K562 (cell line): ENCODE data around the gene ZNF597. TPM values are rescaled to one million over a fixed set of nuclear protein-coding genes. Genes with fewer than 3 reads are reported as not detected.
A peak's percentile ranks its signal among the peaks of the same experiment; 100 is the strongest.

Experiments
- AFF4 ChIP-seq: sonication (generic); formaldehyde crosslinking; IDR thresholded peaks from 2 replicates; pipeline ENCODE4 v1.8.0; 2023; ENCODE audit warnings: mild to moderate bottlenecking, missing genetic modification reagents
- CCAR2 ChIP-seq: fragments of 200-400 bp; formaldehyde crosslinking; IDR thresholded peaks from 2 replicates; pipeline ENCODE4 v1.6.1; 2017; ENCODE audit warnings: mild to moderate bottlenecking, low read depth, low read length
- CHD2 ChIP-seq: IDR thresholded peaks from 2 replicates; pipeline ENCODE4 v1.6.1; 2011; ENCODE audit warnings: low read depth, low read length
- CREM ChIP-seq: IDR thresholded peaks from 2 replicates; pipeline ENCODE4 v1.6.1; 2014; ENCODE audit warnings: antibody characterized with exemption, low read depth
- DPF2 ChIP-seq: fragments of 450-650 bp; IDR thresholded peaks from 2 replicates; pipeline ENCODE4 v1.6.1; 2016
- E2F3 ChIP-seq: fragments of 250-450 bp; sonication (Bioruptor Pico); IDR thresholded peaks from 2 replicates; pipeline ENCODE4 v1.4.0; 2020; ENCODE audit warnings: mild to moderate bottlenecking
- FOXM1 ChIP-seq, 2 experiments: fragments of 450-650 bp in 1 of 2; sonication (generic) in 1 of 2; formaldehyde crosslinking in 1 of 2; IDR thresholded peaks; 2 replicates each; pipeline versions ENCODE4 v1.6.1 to v1.9.0; 2017 to 2022; ENCODE audit warnings: low read depth in 2 of 2, mild to moderate bottlenecking in 2 of 2, missing genetic modification reagents in 1 of 2, moderate library complexity in 1 of 2
- JUNB ChIP-seq: fragments of 450-650 bp; formaldehyde crosslinking; conservative IDR thresholded peaks from 2 replicates; pipeline ENCODE4 v1.4.0; 2020; ENCODE audit warnings: mild to moderate bottlenecking
- MAFG ChIP-seq: fragments of 450-650 bp; conservative IDR thresholded peaks from 2 replicates; pipeline ENCODE4 v1.6.1; 2016; ENCODE audit warnings: missing genetic modification characterization, missing compliant biosample characterization
- MBD2 ChIP-seq: sonication (generic); IDR thresholded peaks from 2 replicates; pipeline ENCODE4 v1.6.1; 2016; ENCODE audit warnings: low read depth, borderline replicate concordance
- NBN ChIP-seq: fragments of 450-650 bp; IDR thresholded peaks from 2 replicates; pipeline ENCODE4 v1.6.1; 2016; ENCODE audit warnings: low read depth, mild to moderate bottlenecking
- NR2F6 ChIP-seq: fragments of 450-650 bp; formaldehyde crosslinking; IDR thresholded peaks from 2 replicates; pipeline ENCODE4 v1.4.0; 2020; ENCODE audit warnings: mild to moderate bottlenecking
- PHF8 ChIP-seq: fragments of 200-600 bp; sonication (generic); IDR thresholded peaks from 2 replicates; pipeline ENCODE4 v1.6.1; 2012; ENCODE audit warnings: mixed run types, mild to moderate bottlenecking, inconsistent platforms, low read length, moderate library complexity, borderline replicate concordance
- PRDM10 ChIP-seq: fragments of 450-650 bp; IDR thresholded peaks from 2 replicates; pipeline ENCODE4 v1.6.1; 2018; ENCODE audit not compliant: partially characterized antibody
- RBBP5 ChIP-seq: fragments of 200-600 bp; sonication (generic); IDR thresholded peaks from 2 replicates; pipeline ENCODE4 v1.6.1; 2012; ENCODE audit warnings: borderline replicate concordance, mild to moderate bottlenecking, low read length, control low read depth, inconsistent platforms; ENCODE audit not compliant: insufficient read depth, poor library complexity, severe bottlenecking
- SMARCA4 ChIP-seq: fragments of 450-650 bp; IDR thresholded peaks from 2 replicates; pipeline ENCODE4 v1.6.1; 2016
- SNIP1 ChIP-seq: fragments of 450-650 bp; IDR thresholded peaks from 2 replicates; pipeline ENCODE4 v1.7.1; 2017; ENCODE audit warnings: low read depth, mild to moderate bottlenecking
- ZFP30 ChIP-seq: fragments of 250-450 bp; sonication (Bioruptor Pico); IDR thresholded peaks from 2 replicates; pipeline ENCODE4 v1.8.0; 2022; ENCODE audit warnings: moderate library complexity, mild to moderate bottlenecking, inconsistent platforms, borderline replicate concordance
- ZNF184 ChIP-seq: sonication (generic); formaldehyde crosslinking; IDR thresholded peaks from 2 replicates; pipeline ENCODE4 v1.5.0; 2020; ENCODE audit warnings: missing genetic modification reagents
- ZNF3 ChIP-seq: fragments of 250-450 bp; sonication (Bioruptor Pico); IDR thresholded peaks from 2 replicates; pipeline ENCODE4 v1.5.0; 2021; ENCODE audit warnings: mild to moderate bottlenecking, moderate library complexity
- ZNF431 ChIP-seq: sonication (generic); formaldehyde crosslinking; IDR thresholded peaks from 2 replicates; pipeline ENCODE4 v1.8.0; 2022; ENCODE audit warnings: mild to moderate bottlenecking, missing genetic modification reagents
- ZNF695 ChIP-seq: fragments of 450-650 bp; formaldehyde crosslinking; IDR thresholded peaks from 2 replicates; pipeline ENCODE4 v1.4.0; 2020; ENCODE audit warnings: mild to moderate bottlenecking, moderate library complexity
- ZSCAN29 ChIP-seq: fragments of 450-650 bp; IDR thresholded peaks from 2 replicates; pipeline ENCODE4 v1.6.1; 2017
- polyA plus RNA-seq, 8 experiments: library from polyadenylated mRNA; depleted of rRNA in 4 of 8; stranded (reverse) in 5 of 8; unstranded in 3 of 8; fragments of >200 nt; fragmentation: Nextera tagmentation in 2 of 8; fragmentation: Illumina TruSeq in 1 of 8; extraction: Ambion mirVana in 2 of 8; extraction: Trizol in 1 of 8; gene quantifications; 2 replicates each; pipeline versions ENCODE4 v1.2.1 to v1.2.3, GENCODE V29; 2011 to 2014; ENCODE audit warnings: inconsistent platforms in 1 of 8, missing spikeins in 1 of 8
- total RNA-seq, 7 experiments: library from RNA; depleted of rRNA in 6 of 7; stranded (reverse); fragments of >200 nt in 6 of 7; fragmentation: Illumina TruSeq in 2 of 7; extraction: Trizol in 2 of 7; gene quantifications; 2 replicates each; pipeline versions ENCODE4 v1.2.1 to v1.2.3, GENCODE V29; 2011 to 2021; ENCODE audit warnings: low replicate concordance in 1 of 7
- TF ChIP-seq, protein P1 (sequence below): IDR thresholded peaks from 2 replicates; pipeline ENCODE4 v1.6.1; 2011; ENCODE audit not compliant: insufficient read length; ENCODE audit errors: extremely low read depth

Gene ZNF597
- total and polyA plus RNA-seq, 9 of the 15 experiments (the other 6 are each of a cell fraction or from before 2014, with no cell fraction given) = 0.14 to 0.68 (median 0.42) TPM

DNA sequence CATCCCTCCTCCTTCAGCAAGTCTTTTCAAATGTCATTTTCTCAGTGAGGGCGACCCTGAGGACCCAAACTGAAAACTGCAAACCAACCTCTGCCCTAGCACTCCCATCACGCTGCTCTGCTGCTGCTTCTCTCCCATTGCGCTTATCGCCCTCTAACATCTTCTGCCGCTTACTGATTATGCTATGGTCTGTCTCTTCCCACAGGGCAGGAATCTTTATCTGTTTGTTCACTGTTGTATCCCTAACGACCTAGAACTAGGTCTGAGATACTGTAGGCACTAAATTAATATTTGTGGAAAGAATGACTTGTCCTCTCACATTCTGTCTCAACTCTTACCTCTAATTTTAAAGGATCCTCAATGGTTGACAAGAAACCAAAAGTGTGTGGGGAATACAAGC lies 55.0 kb downstream of the ZNF597 start (continued):
- no peak for TF ChIP-seq AFF4 (CRISPR knock-in tag)
- no peak for TF ChIP-seq RBBP5
- no peak for TF ChIP-seq PHF8
- TF ChIP-seq MAFG = no peak
- TF ChIP-seq ZNF184 = no peak
- TF ChIP-seq FOXM1 (IDR thresholded peaks at IDR 0.05; ENCODE audit: low read depth) = peak; percentile 77; the same call in 1 of the 2 replicates
- no peak for TF ChIP-seq FOXM1 (CRISPR knock-in tag; IDR thresholded peaks at IDR 0.05; ENCODE audit: low read depth)
- peak; percentile 49; the same call in 1 of the 2 replicates for TF ChIP-seq NBN
- TF ChIP-seq JUNB (CRISPR knock-in tag) = no peak
- no peak for TF ChIP-seq PRDM10
- TF ChIP-seq CCAR2 = no peak
- peak; percentile 96 for TF ChIP-seq SMARCA4
- TF ChIP-seq SNIP1 = no peak
- TF ChIP-seq E2F3 = no peak
- TF ChIP-seq CHD2 = 0 out of 2 replicates have a peak, but pooled peaks have one; percentile 25
- TF ChIP-seq CREM = peak; percentile 68
- TF ChIP-seq ZNF3 (CRISPR knock-in tag) = no peak
- TF ChIP-seq DPF2 = peak; percentile 95
- no peak for TF ChIP-seq ZNF431 (CRISPR knock-in tag)
- no peak for TF ChIP-seq ZFP30
- TF ChIP-seq, protein P1, sequence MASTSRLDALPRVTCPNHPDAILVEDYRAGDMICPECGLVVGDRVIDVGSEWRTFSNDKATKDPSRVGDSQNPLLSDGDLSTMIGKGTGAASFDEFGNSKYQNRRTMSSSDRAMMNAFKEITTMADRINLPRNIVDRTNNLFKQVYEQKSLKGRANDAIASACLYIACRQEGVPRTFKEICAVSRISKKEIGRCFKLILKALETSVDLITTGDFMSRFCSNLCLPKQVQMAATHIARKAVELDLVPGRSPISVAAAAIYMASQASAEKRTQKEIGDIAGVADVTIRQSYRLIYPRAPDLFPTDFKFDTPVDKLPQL = no peak
- TF ChIP-seq ZSCAN29 = no peak
- TF ChIP-seq MBD2 = peak; percentile 67; the same call in 1 of the 2 replicates
- no peak for TF ChIP-seq ZNF695 (CRISPR knock-in tag)
- no peak for TF ChIP-seq NR2F6 (CRISPR knock-in tag)
